ENCODE measurements around the gene GOLGA3. TPM values are rescaled to one million over a fixed set of nuclear protein-coding genes. Genes with fewer than 3 reads are reported as not detected.
A peak's percentile ranks its signal among the peaks of the same experiment; 100 is the strongest.
"Not testable (repeated sequence)": the region's sequence is repeated elsewhere in the genome, so short reads cannot be mapped to it uniquely, and the experiment has no call there.

The GOLGA3 gene
- polyA plus RNA-seq, 4 donors: 7.3 to 35.1 (median 15.5) TPM

DNA sequence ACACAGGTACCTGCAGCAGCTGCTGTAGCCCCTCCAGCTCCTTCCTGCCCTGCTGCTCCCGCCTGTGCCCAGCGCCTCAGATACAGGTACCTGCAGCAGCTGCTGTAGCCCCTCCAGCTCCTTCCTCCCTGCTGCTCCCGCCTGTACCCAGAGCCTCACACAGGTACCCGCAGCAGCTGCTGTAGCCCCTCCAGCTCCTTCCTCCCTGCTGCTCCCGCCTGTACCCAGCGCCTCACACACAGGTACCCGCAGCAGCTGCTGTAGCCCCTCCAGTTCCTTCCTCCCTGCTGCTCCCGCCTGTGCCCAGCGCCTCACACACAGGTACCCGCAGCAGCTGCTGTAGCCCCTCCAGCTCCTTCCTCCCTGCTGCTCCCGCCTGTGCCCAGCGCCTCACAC, 52.4 kb downstream of the GOLGA3 start:
- FAIRE-seq; H3K9me3 ChIP-seq (ENCODE audit: control insufficient read depth in 2 of 2, insufficient read depth in 1 of 2, low read depth in 1 of 2, low read length in 1 of 2); H3K4me3 ChIP-seq (ENCODE audit: low read depth in 1 of 3, low read length in 3 of 3); DNase-seq; H3K27ac ChIP-seq (ENCODE audit: low read depth in 1 of 3, low read length in 2 of 3); H3K4me1 ChIP-seq (ENCODE audit: control insufficient read depth in 3 of 3, insufficient read depth in 2 of 3, low read depth in 1 of 3, low read length in 2 of 3); H3K27me3 ChIP-seq (ENCODE audit: control insufficient read depth in 3 of 3, insufficient read depth in 3 of 3, low read length in 3 of 3): not testable (repeated sequence)
- 77 to 92% (median 80%) methylated on average over 11 to 12 of the region's 12 CpGs for WGBS, 3 donors
- H3K36me3 ChIP-seq (ENCODE audit: control insufficient read depth in 3 of 3, insufficient read depth in 2 of 3, low read depth in 1 of 3, low read length in 3 of 3): peaks cover 24 to 88% (median 33%) of the 10 kb centered on the region in 3 donors

- FAIRE-seq (no peak), DNase-seq (no peak)
These were observed 53.0 kb downstream of the GOLGA3 start for GRCh38 chr12:132775502-132776229.

DNA sequence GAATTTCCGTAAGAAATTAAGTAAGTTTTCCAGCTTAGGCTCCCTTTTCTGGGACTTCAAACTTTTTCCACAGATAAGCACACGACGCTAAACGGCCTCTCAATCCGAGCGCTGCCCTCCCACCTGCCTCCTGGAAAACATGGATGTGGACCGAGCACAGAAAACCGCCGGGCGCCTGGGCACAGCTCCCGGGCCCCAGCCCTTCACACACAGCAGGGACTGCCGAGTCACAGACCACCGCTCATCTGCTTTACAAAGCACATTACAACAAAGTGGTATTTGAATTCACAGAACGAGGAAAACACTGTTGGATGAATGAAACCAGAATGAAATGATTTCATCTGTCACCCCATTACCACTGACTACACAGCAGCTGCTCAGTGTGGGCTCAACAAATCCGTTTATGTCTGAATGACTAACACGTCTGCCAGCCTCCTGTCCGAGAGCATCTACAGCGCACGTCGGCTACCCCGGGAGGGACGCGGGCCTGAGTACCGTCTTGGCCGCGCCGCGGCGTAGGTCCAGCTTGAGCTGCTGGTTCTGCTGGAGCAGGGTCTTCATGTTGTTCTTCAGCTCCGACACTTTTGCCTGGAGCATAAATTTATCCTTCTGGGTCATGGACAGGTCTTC, 53.9 kb downstream of the GOLGA3 start:
- H3K27me3 ChIP-seq (ENCODE audit: control insufficient read depth in 3 of 3, insufficient read depth in 3 of 3, low read length in 3 of 3): no peaks in the 10 kb centered on the region
- FAIRE-seq: no peak
- no peaks in the 10 kb centered on the region for H3K9me3 ChIP-seq (ENCODE audit: control insufficient read depth in 2 of 2, insufficient read depth in 1 of 2, low read depth in 1 of 2, low read length in 1 of 2)
- peaks cover 19 to 84% (median 23%) of the 10 kb centered on the region in 3 donors for H3K36me3 ChIP-seq (ENCODE audit: control insufficient read depth in 3 of 3, insufficient read depth in 2 of 3, low read depth in 1 of 3, low read length in 3 of 3)
- 91 to 92% (median 92%) methylated on average over 30 of the region's 30 CpGs for WGBS, 3 donors
- no peak for DNase-seq
- no peaks in the 10 kb centered on the region for H3K4me1 ChIP-seq (ENCODE audit: control insufficient read depth in 3 of 3, insufficient read depth in 2 of 3, low read depth in 1 of 3, low read length in 2 of 3)
- H3K4me3 ChIP-seq (ENCODE audit: low read depth in 1 of 3, low read length in 3 of 3): no peak overlapping the region
- no peak overlapping the region for H3K27ac ChIP-seq (ENCODE audit: low read depth in 1 of 3, low read length in 2 of 3)

More at GRCh38 chr12:132775502-132776229, 53.0 kb downstream of the GOLGA3 start:
- H3K4me1 ChIP-seq (ENCODE audit: control insufficient read depth in 3 of 3, insufficient read depth in 2 of 3, low read depth in 1 of 3, low read length in 2 of 3): no peaks in the 10 kb centered on the region
- no peak overlapping the region for H3K4me3 ChIP-seq (ENCODE audit: low read depth in 1 of 3, low read length in 3 of 3)
- peaks cover 23 to 86% (median 29%) of the 10 kb centered on the region in 3 donors for H3K36me3 ChIP-seq (ENCODE audit: control insufficient read depth in 3 of 3, insufficient read depth in 2 of 3, low read depth in 1 of 3, low read length in 3 of 3)
- 93 to 98% (median 95%) methylated on average over 22 to 24 of the region's 24 CpGs for WGBS, 3 donors
- no peaks in the 10 kb centered on the region for H3K9me3 ChIP-seq (ENCODE audit: control insufficient read depth in 2 of 2, insufficient read depth in 1 of 2, low read depth in 1 of 2, low read length in 1 of 2)
- no peak overlapping the region for H3K27ac ChIP-seq (ENCODE audit: low read depth in 1 of 3, low read length in 2 of 3)
- H3K27me3 ChIP-seq (ENCODE audit: control insufficient read depth in 3 of 3, insufficient read depth in 3 of 3, low read length in 3 of 3): no peaks in the 10 kb centered on the region

DNA sequence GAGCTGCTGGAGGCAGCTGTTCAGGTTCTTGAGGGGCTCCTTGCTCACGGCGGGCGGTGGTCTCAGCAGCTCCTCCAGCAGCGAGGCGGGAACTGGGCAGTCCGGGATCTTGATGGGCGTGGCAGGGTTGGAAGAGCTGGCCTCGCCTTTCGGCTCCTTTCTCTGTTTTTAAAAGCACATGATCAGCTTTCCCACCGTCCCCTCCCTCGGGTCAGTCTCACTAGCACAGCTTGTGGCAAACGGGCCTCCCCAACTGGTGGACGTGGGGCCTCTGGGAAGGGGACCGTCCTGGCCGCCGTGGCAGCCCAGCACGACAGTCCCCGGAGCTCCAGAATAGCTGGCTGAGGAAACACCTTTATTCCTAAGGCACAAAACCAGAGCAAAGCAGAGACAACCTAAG, 54.5 kb downstream of the GOLGA3 start:
- DNase-seq: no peak
- Histone ChIP-seq H3K9me3 (ENCODE audit: control insufficient read depth in 2 of 2, insufficient read depth in 1 of 2, low read depth in 1 of 2, low read length in 1 of 2) (no peaks in the 10 kb centered on the region), H3K4me1 (ENCODE audit: control insufficient read depth in 3 of 3, insufficient read depth in 2 of 3, low read depth in 1 of 3, low read length in 2 of 3) (no peaks in the 10 kb centered on the region), H3K27me3 (ENCODE audit: control insufficient read depth in 3 of 3, insufficient read depth in 3 of 3, low read length in 3 of 3) (no peaks in the 10 kb centered on the region), H3K27ac (ENCODE audit: low read depth in 1 of 3, low read length in 2 of 3) (no peak overlapping the region), H3K36me3 (ENCODE audit: control insufficient read depth in 3 of 3, insufficient read depth in 2 of 3, low read depth in 1 of 3, low read length in 3 of 3) (peaks cover 19 to 84% (median 23%) of the 10 kb centered on the region in 3 donors), H3K4me3 (ENCODE audit: low read depth in 1 of 3, low read length in 3 of 3) (no peak overlapping the region)
- 85 to 95% (median 94%) methylated on average over 15 to 18 of the region's 18 CpGs for WGBS, 3 donors
- no peak for FAIRE-seq

GRCh38 chr12:132773077-132773955, 55.4 kb downstream of the GOLGA3 start:
- Histone ChIP-seq H3K9me3 (ENCODE audit: control insufficient read depth in 2 of 2, insufficient read depth in 1 of 2, low read depth in 1 of 2, low read length in 1 of 2) (no peaks in the 10 kb centered on the region), H3K4me3 (ENCODE audit: low read depth in 1 of 3, low read length in 3 of 3) (no peak overlapping the region), H3K4me1 (ENCODE audit: control insufficient read depth in 3 of 3, insufficient read depth in 2 of 3, low read depth in 1 of 3, low read length in 2 of 3) (no peaks in the 10 kb centered on the region), H3K27ac (ENCODE audit: low read depth in 1 of 3, low read length in 2 of 3) (peak overlapping the region in 1 of 3 donors; percentile 47), H3K27me3 (ENCODE audit: control insufficient read depth in 3 of 3, insufficient read depth in 3 of 3, low read length in 3 of 3) (no peaks in the 10 kb centered on the region), H3K36me3 (ENCODE audit: control insufficient read depth in 3 of 3, insufficient read depth in 2 of 3, low read depth in 1 of 3, low read length in 3 of 3) (peaks cover 19 to 82% (median 23%) of the 10 kb centered on the region in 3 donors)
- FAIRE-seq: no peak
- 91 to 96% (median 94%) methylated on average over 41 of the region's 41 CpGs for WGBS, 3 donors
- DNase-seq: no peak

DNA sequence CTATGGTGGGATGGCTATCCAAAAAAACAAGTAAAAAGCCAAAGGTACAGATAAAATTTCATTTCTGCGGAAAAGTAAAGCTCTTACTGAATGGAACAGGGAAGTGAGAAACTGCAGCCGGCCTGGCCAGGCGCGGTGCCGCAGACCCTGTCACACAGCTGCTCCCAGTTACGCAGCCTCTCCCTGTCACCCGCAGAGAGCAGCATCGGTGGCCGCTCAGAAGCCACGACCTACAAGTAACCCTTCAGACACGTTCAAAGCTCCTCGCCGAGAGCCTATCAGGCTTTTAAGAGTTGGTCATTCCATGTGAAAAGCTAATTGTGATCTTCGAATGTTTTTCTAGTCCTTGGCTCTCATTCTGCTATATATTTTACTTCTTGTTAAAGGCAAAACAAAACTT, 56.1 kb downstream of the GOLGA3 start:
- DNase-seq (no peak), FAIRE-seq (no peak)
- Histone ChIP-seq H3K4me3 (ENCODE audit: low read depth in 1 of 3, low read length in 3 of 3) (no peak overlapping the region), H3K27me3 (ENCODE audit: control insufficient read depth in 3 of 3, insufficient read depth in 3 of 3, low read length in 3 of 3) (no peaks in the 10 kb centered on the region), H3K36me3 (ENCODE audit: control insufficient read depth in 3 of 3, insufficient read depth in 2 of 3, low read depth in 1 of 3, low read length in 3 of 3) (peaks cover 17 to 77% (median 21%) of the 10 kb centered on the region in 3 donors), H3K9me3 (ENCODE audit: control insufficient read depth in 2 of 2, insufficient read depth in 1 of 2, low read depth in 1 of 2, low read length in 1 of 2) (no peaks in the 10 kb centered on the region), H3K27ac (ENCODE audit: low read depth in 1 of 3, low read length in 2 of 3) (peak overlapping the region in 1 of 3 donors; percentile 12), H3K4me1 (ENCODE audit: control insufficient read depth in 3 of 3, insufficient read depth in 2 of 3, low read depth in 1 of 3, low read length in 2 of 3) (no peaks in the 10 kb centered on the region)
- 87 to 96% (median 92%) methylated on average over 14 of the region's 14 CpGs for WGBS, 3 donors

DNA sequence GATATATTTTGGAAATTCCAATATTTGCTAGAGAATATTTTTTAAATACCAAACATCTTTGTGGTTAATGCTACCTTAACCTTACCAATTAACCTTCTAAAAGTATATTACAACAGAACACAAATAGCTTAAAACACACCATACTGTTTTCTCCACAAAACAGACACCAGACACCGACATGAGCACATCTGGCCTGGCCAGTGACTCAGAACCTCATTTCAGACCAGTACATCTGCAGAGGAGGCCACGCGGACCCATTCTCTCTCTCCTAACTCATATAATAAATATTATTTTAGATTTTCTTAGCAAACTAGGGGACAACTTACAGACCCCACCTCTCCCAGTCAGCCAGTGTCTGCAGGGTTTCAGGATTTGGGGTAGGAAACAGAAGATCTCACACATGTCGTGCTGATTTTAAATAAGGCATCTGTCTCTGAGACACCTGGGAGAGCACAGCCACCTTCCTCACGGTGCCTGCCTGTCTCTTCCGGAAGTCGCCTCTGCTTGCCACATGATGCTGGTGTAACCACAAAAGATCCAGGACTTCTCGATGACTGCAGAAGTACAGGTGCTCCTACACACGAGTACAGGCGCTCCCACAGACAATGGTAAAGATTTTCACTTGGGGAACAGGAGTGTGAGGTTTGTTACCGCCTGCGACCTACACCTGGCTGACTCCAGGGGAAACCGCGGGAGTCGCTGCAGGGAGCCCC, 57.4 kb downstream of the GOLGA3 start:
- H3K27ac ChIP-seq (ENCODE audit: low read depth in 1 of 3, low read length in 2 of 3): peak overlapping the region in 1 of 3 donors; percentile 61
- H3K9me3 ChIP-seq (ENCODE audit: control insufficient read depth in 2 of 2, insufficient read depth in 1 of 2, low read depth in 1 of 2, low read length in 1 of 2): no peaks in the 10 kb centered on the region
- FAIRE-seq: no peak
- no peaks in the 10 kb centered on the region for H3K4me1 ChIP-seq (ENCODE audit: control insufficient read depth in 3 of 3, insufficient read depth in 2 of 3, low read depth in 1 of 3, low read length in 2 of 3)
- DNase-seq: peak in 1 of 2 donors; percentile 20
- no peaks in the 10 kb centered on the region for H3K27me3 ChIP-seq (ENCODE audit: control insufficient read depth in 3 of 3, insufficient read depth in 3 of 3, low read length in 3 of 3)
- H3K4me3 ChIP-seq (ENCODE audit: low read depth in 1 of 3, low read length in 3 of 3): no peak overlapping the region
- H3K36me3 ChIP-seq (ENCODE audit: control insufficient read depth in 3 of 3, insufficient read depth in 2 of 3, low read depth in 1 of 3, low read length in 3 of 3): peaks cover 9 to 63% (median 15%) of the 10 kb centered on the region in 3 donors
- 77 to 90% (median 84%) methylated on average over 15 of the region's 15 CpGs for WGBS, 3 donors
